SJCRH30 (cell line): ENCODE measurements around the gene RB1. TPM values are rescaled to one million over a fixed set of nuclear protein-coding genes. Genes with fewer than 3 reads are reported as not detected.
"Not testable (repeated sequence)": the region's sequence is repeated elsewhere in the genome, so short reads cannot be mapped to it uniquely, and the experiment has no call there.

ENCODE experiments used
- DNase-seq, 2 experiments: peaks; one replicate each; pipeline ENCODE4 v3.0.0-alpha.2; 2015 to 2020
- H3K27ac ChIP-seq: fragments of 250-450 bp; sonication (Bioruptor Pico); 2 replicates; pipeline ENCODE4 v1.5.1; 2020; ENCODE audit warnings: mild to moderate bottlenecking, moderate library complexity
- H3K27me3 ChIP-seq: fragments of 250-450 bp; sonication (Bioruptor Pico); 2 replicates; pipeline ENCODE4 v1.5.1; 2020; ENCODE audit warnings: mild to moderate bottlenecking, moderate library complexity
- H3K36me3 ChIP-seq: fragments of 250-450 bp; sonication (Bioruptor Pico); 2 replicates; pipeline ENCODE4 v1.5.1; 2020; ENCODE audit warnings: mild to moderate bottlenecking, moderate library complexity
- H3K4me1 ChIP-seq: fragments of 250-450 bp; sonication (Bioruptor Pico); 2 replicates; pipeline ENCODE4 v1.5.1; 2020; ENCODE audit warnings: mild to moderate bottlenecking, moderate library complexity
- H3K4me3 ChIP-seq: fragments of 250-450 bp; sonication (Bioruptor Pico); 2 replicates; pipeline ENCODE4 v1.5.1; 2020; ENCODE audit warnings: mild to moderate bottlenecking, moderate library complexity
- H3K9me3 ChIP-seq: fragments of 250-450 bp; sonication (Bioruptor Pico); replicated peaks from 2 replicates; pipeline ENCODE4 v1.5.1; 2020; ENCODE audit warnings: mild to moderate bottlenecking, moderate library complexity
- total RNA-seq: library from RNA; depleted of rRNA; stranded (reverse); fragments of >200 nt; shearing (Covaris generic); gene quantifications from 2 replicates; pipeline ENCODE4 v1.2.3, GENCODE V29; 2014

Gene RB1
- total RNA-seq, 1 experiment from 2014 or later = 61.0 TPM

GRCh38 chr13:48355524-48355923 is 52.0 kb downstream of the RB1 start:
- not testable (repeated sequence) for H3K27ac ChIP-seq, H3K4me1 ChIP-seq, H3K4me3 ChIP-seq, H3K9me3 ChIP-seq, H3K27me3 ChIP-seq, DNase-seq
- peaks cover 22% of the 10 kb centered on the region for H3K36me3 ChIP-seq

GRCh38 chr13:48356750-48357149 is 53.2 kb downstream of the RB1 start:
- DNase-seq = no peak
- peaks cover 23% of the 10 kb centered on the region for H3K36me3 ChIP-seq

GRCh38 chr13:48369988-48370387 is 66.4 kb downstream of the RB1 start:
- no peaks in the 10 kb centered on the region for H3K9me3 ChIP-seq
- no peak for DNase-seq
- H3K36me3 ChIP-seq = peaks cover 25% of the 10 kb centered on the region

More at GRCh38 chr13:48356750-48357149, 53.2 kb downstream of the RB1 start:
- H3K4me3 ChIP-seq = no peak overlapping the region
- no peak overlapping the region for H3K27ac ChIP-seq
- H3K4me1 ChIP-seq = no peaks in the 10 kb centered on the region
- no peaks in the 10 kb centered on the region for H3K27me3 ChIP-seq
- H3K9me3 ChIP-seq = 0 out of 2 replicates have a peak, but pooled peaks cover 9% of the 10 kb centered on the region

GRCh38 chr13:48370815-48371214 is 67.3 kb downstream of the RB1 start:
- no peak overlapping the region for H3K27ac ChIP-seq
- H3K27me3 ChIP-seq = no peaks in the 10 kb centered on the region
- H3K4me1 ChIP-seq = no peaks in the 10 kb centered on the region
- DNase-seq = no peak
- peaks cover 26% of the 10 kb centered on the region for H3K36me3 ChIP-seq
- H3K4me3 ChIP-seq = no peak overlapping the region
- H3K9me3 ChIP-seq = no peaks in the 10 kb centered on the region

More at GRCh38 chr13:48369988-48370387, 66.4 kb downstream of the RB1 start:
- Histone ChIP-seq H3K27ac (no peak overlapping the region), H3K4me1 (no peaks in the 10 kb centered on the region), H3K4me3 (no peak overlapping the region), H3K27me3 (no peaks in the 10 kb centered on the region)

- Histone ChIP-seq H3K27me3 (no peaks in the 10 kb centered on the region), H3K36me3 (peaks cover 36% of the 10 kb centered on the region)
- no peak for DNase-seq
Observed at GRCh38 chr13:48377857-48378256, 74.3 kb downstream of the RB1 start.

GRCh38 chr13:48380581-48380980 is 77.0 kb downstream of the RB1 start:
- no peak for DNase-seq
- no peak overlapping the region for H3K27ac ChIP-seq
- peaks cover 28% of the 10 kb centered on the region for H3K36me3 ChIP-seq
- H3K9me3 ChIP-seq = no peaks in the 10 kb centered on the region
- no peak overlapping the region for H3K4me3 ChIP-seq
- H3K27me3 ChIP-seq = no peaks in the 10 kb centered on the region
- H3K4me1 ChIP-seq = no peaks in the 10 kb centered on the region

More at GRCh38 chr13:48377857-48378256, 74.3 kb downstream of the RB1 start:
- H3K27ac ChIP-seq = no peak overlapping the region
- H3K4me3 ChIP-seq = no peak overlapping the region
- no peaks in the 10 kb centered on the region for H3K4me1 ChIP-seq
- no peaks in the 10 kb centered on the region for H3K9me3 ChIP-seq

GRCh38 chr13:48383384-48383783 is 79.8 kb downstream of the RB1 start:
- Histone ChIP-seq H3K4me1 (no peaks in the 10 kb centered on the region), H3K4me3 (no peak overlapping the region), H3K27me3 (no peaks in the 10 kb centered on the region), H3K36me3 (peaks cover 22% of the 10 kb centered on the region), H3K9me3 (no peaks in the 10 kb centered on the region), H3K27ac (no peak overlapping the region)
- DNase-seq = no peak

GRCh38 chr13:48386816-48387215 is 83.3 kb downstream of the RB1 start:
- no peaks in the 10 kb centered on the region for H3K4me1 ChIP-seq

GRCh38 chr13:48391257-48391656 is 87.7 kb downstream of the RB1 start:
- H3K36me3 ChIP-seq = peaks cover 24% of the 10 kb centered on the region
- H3K4me1 ChIP-seq = no peaks in the 10 kb centered on the region
- no peak overlapping the region for H3K4me3 ChIP-seq
- H3K9me3 ChIP-seq = no peaks in the 10 kb centered on the region
- no peak for DNase-seq
- no peaks in the 10 kb centered on the region for H3K27me3 ChIP-seq
- no peak overlapping the region for H3K27ac ChIP-seq

More at GRCh38 chr13:48386816-48387215, 83.3 kb downstream of the RB1 start:
- Histone ChIP-seq H3K27ac (no peak overlapping the region), H3K4me3 (no peak overlapping the region), H3K9me3 (no peaks in the 10 kb centered on the region), H3K36me3 (peaks cover 4% of the 10 kb centered on the region; the same call in 1 of the 2 replicates), H3K27me3 (no peaks in the 10 kb centered on the region)
- no peak for DNase-seq

GRCh38 chr13:48393030-48393697 is 89.6 kb downstream of the RB1 start:
- H3K36me3 ChIP-seq = peaks cover 21% of the 10 kb centered on the region
- no peak for DNase-seq
- no peaks in the 10 kb centered on the region for H3K27me3 ChIP-seq
- H3K4me3 ChIP-seq = no peak overlapping the region
- no peaks in the 10 kb centered on the region for H3K9me3 ChIP-seq
- no peak overlapping the region for H3K27ac ChIP-seq
- no peaks in the 10 kb centered on the region for H3K4me1 ChIP-seq

GRCh38 chr13:48393698-48394085 is 90.1 kb downstream of the RB1 start:
- H3K36me3 ChIP-seq = peaks cover 21% of the 10 kb centered on the region
- H3K4me1 ChIP-seq = no peaks in the 10 kb centered on the region
- H3K27ac ChIP-seq = no peak overlapping the region
- no peaks in the 10 kb centered on the region for H3K9me3 ChIP-seq
- no peak for DNase-seq
- no peaks in the 10 kb centered on the region for H3K27me3 ChIP-seq
- no peak overlapping the region for H3K4me3 ChIP-seq

- Histone ChIP-seq H3K27ac (no peak overlapping the region), H3K36me3 (peaks cover 23% of the 10 kb centered on the region), H3K9me3 (no peaks in the 10 kb centered on the region), H3K27me3 (no peaks in the 10 kb centered on the region), H3K4me3 (no peak overlapping the region), H3K4me1 (no peaks in the 10 kb centered on the region)
- no peak for DNase-seq
Observed at GRCh38 chr13:48397744-48398143, 94.2 kb downstream of the RB1 start.

GRCh38 chr13:48398450-48399095 is 95.0 kb downstream of the RB1 start:
- DNase-seq = no peak

GRCh38 chr13:48400090-48400694 is 96.6 kb downstream of the RB1 start:
- peaks cover 11% of the 10 kb centered on the region; the same call in 1 of the 2 replicates for H3K36me3 ChIP-seq
- H3K27ac ChIP-seq = no peak overlapping the region
- H3K27me3 ChIP-seq = no peaks in the 10 kb centered on the region
- no peak for DNase-seq
- no peaks in the 10 kb centered on the region for H3K4me1 ChIP-seq
- no peaks in the 10 kb centered on the region for H3K9me3 ChIP-seq
- no peak overlapping the region for H3K4me3 ChIP-seq

More at GRCh38 chr13:48398450-48399095, 95.0 kb downstream of the RB1 start:
- H3K36me3 ChIP-seq = peaks cover 18% of the 10 kb centered on the region
- H3K27me3 ChIP-seq = no peaks in the 10 kb centered on the region
- no peak overlapping the region for H3K4me3 ChIP-seq
- no peaks in the 10 kb centered on the region for H3K4me1 ChIP-seq
- no peaks in the 10 kb centered on the region for H3K9me3 ChIP-seq
- no peak overlapping the region for H3K27ac ChIP-seq

GRCh38 chr13:48400850-48401291 is 97.3 kb downstream of the RB1 start:
- H3K27ac ChIP-seq = no peak overlapping the region
- no peak for DNase-seq
- no peaks in the 10 kb centered on the region for H3K4me1 ChIP-seq
- H3K9me3 ChIP-seq = no peaks in the 10 kb centered on the region
- no peak overlapping the region for H3K4me3 ChIP-seq
- 0 out of 2 replicates have a peak, but pooled peaks cover 6% of the 10 kb centered on the region for H3K36me3 ChIP-seq
- H3K27me3 ChIP-seq = no peaks in the 10 kb centered on the region
